Inferior parietal cortex (tissue), 1 donor: ENCODE data around the gene PASD1.
"Not testable (repeated sequence)": the region's sequence is repeated elsewhere in the genome, so short reads cannot be mapped to it uniquely, and the experiment has no call there.

Source experiments
- DNase-seq: peaks from one replicate; pipeline ENCODE4 v3.0.0-alpha.2; 2016; ENCODE audit errors: extremely low spot score

Gene PASD1

DNA sequence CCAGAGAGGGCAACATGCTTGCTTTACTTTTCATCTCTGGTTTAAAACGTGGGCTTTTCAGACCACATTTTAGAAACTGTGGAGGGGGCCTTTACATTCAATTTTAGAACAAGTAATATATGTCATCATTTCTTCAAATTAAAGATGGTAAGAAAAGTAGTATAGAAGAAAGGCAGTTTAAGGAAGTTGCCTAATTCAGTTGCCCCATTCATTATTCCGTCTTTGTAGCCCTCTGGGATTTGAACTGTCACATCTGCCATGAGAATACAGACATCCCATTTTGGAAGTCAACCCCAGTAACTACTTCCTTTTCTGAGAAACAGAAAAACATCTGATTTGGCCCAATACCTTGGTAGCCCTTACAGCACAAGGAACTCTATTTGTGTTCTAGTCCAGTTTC, 61.2 kb downstream of the PASD1 start:
- no peak for DNase-seq

DNA sequence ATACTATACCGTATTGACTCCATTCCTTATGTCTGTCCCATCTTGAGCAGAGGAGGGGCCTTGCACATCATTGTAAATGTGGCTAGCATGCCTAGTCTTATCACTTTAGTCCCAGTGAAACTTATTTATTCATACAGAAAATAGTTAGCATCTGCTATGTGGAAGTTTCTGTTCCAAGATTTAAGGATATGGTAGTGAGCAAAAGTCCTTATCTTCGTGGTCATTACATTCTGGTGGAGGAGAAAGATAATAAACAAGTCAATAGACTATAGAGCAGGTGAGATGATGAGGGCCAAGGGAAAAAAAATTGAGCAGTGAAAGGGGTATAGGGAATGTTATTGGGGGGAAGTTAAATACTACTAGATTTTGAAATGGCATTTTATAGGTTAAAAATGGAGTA, 68.3 kb downstream of the PASD1 start:
- no peak for DNase-seq

DNA sequence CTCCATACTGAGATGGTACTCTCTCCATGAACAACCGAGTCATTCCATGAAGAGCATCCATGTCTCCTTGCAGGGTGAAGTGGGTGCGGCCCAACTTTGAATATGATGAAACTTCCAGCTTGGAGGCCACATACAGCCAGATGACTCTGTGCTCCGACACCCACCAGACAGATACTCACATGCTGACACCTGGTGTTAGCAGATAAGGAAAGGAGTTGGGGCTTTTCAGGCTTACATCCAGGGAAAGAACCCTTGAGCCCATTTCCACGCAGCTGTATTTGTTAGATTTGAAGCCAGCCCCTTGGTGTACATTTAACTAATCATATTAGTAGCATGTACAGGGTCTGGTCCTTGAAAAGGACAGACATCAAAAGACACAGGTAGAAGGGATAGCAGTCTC, 69.7 kb downstream of the PASD1 start:
- DNase-seq: no peak

DNA sequence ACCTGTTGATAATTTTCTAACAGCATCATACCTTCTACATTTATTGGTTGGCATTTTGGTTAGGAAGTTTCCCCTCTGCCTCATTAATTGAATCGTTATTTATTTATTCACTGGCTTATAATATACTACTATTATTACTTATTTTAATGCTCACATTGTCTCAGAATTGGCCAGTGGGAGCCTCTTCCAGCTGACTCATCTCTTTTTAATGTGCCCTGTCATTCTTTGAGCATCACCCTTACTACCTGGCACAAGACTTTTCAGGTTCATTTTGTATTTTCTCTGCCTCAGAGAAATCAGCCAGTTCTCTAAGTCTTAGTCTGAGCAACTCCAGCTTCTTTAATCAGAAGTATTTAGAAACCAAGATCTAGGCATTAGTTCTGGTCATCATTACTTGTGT, 71.5 kb downstream of the PASD1 start:
- no peak for DNase-seq

DNA sequence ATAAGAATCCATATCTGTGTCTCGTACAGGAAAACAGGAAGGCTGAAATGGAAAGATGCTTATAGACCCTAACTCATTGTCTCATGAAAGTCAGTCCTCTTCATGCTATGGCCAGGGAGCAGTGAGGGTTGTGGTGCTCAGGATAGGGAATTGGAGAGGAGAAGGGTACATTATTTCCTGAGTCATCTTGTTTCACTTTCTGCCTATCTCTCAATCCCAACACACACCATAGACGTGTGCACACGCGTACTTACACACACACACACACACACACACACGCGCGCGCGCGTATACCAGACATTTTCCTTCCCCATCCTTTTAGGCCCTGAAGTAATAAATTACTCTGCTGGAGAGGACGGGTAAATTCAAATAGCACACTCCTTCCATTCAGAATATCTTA, 78.1 kb downstream of the PASD1 start:
- no peak for DNase-seq

DNA sequence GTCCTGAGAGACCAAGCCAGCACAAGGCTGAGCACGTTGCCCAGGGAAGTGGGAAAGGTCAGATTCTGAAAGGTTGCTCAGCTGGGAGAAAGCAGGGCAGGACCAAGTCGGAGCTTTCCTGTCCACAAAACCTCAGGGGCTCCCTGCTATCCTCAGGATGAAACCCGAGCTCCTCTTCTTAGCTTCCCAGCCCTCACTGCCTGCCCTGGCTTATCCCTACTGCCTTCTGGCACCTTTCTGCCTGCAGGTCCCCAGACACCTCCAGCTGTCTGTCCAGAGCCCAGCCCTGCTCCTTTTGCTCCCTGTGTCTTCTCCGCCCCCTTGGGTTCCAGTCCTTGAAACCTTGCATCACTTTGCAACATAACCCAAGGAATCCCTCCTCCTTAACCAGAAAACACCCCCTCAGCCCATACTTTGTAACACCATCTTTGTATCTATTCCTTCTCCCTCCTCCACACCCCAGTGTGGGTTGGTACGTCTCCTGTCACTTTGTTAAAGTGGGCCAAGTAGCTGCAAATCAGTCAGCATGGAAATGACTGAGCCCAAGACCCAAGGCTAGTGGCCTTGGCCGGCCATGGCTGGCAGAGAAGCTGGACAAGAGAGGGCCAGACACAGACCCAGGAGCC, 111.8 kb downstream of the PASD1 start:
- DNase-seq: no peak

DNA sequence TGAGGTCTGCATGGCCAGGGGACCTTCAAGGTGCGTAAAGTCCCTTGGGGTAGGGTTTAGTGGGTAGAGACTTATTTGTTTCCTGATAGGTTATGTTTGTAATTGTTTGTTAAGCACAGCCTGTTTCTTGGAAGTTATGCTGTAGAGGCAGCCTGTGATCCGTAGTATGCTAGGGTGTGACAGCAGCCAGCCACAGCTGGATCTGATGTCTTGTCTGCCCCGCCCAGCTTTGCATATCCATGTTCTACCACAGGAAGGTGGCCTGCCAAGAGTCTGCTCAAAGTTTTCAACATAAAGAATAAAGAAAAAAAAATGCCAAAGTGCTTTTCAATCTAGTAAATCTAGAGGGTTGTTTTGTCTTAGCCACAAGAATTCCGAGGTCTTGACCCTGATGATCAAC, 112.7 kb downstream of the PASD1 start:
- no peak for DNase-seq

DNA sequence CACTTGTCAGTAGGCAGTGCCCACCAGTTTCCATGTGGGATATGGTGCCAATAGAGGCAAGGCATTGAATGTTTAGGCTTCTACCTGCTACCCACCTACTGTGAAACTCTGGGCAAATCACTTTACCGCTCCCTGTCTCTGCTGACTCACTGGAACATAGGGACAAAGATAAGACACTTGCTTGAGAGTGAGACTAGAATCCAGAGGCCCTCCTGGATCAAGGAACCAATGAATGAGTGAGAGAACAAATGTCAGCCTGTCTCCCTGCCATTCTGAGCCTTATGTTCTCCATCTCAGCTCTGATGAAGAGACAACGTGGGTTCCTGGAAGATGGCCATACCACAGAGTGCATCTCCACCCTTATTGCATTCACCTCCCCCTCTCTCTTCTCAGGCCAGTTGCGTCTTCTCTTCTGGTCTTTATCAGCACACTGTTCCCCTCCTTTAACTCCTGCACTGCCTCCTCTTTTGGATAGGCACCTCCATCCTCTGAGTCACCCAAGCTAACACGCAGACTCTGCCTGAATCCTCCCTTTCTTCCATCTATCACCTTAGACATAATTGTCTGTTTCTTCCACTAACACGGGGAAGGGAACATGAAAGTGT, 116.4 kb downstream of the PASD1 start:
- DNase-seq: no peak

DNA sequence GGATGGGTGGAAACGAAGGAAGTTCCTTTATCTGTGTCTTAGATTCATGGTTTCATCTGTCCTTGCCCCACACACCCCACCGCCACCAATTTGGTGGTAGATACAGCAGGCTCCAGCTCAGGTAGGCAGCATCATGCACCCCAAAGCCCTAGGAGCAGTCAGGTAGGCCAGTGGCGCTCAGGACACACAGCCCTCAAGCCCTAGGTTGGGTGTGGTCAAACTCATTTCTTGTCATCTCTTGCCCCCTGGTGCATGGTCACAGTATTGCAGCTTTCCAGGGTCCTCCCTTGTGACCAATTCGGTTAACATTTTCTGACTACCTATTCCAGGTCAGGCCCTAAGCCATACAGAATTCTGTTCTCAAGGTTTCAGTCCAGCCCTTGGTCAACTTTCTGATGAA, 117.3 kb downstream of the PASD1 start:
- peak; percentile 52 for DNase-seq

DNA sequence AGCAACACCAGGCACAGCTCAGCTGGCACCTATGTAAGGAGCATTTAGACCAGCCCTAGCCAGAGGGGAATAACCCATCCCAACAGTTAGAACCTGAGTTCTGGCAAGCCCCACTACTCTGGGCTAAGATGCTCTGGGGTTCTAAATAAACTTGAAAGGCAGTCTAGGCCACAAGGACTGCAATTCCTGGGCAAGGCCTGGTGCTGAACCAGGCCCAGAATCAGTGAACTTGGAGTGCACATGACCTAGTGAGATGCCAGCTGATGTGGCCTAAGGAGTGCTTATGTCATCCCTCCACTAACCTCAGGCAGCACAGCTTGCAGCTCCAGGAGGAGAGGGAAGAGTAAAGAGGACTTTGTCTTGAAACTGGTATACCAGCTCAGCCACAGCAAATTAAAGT, 124.2 kb downstream of the PASD1 start:
- DNase-seq: no peak

DNA sequence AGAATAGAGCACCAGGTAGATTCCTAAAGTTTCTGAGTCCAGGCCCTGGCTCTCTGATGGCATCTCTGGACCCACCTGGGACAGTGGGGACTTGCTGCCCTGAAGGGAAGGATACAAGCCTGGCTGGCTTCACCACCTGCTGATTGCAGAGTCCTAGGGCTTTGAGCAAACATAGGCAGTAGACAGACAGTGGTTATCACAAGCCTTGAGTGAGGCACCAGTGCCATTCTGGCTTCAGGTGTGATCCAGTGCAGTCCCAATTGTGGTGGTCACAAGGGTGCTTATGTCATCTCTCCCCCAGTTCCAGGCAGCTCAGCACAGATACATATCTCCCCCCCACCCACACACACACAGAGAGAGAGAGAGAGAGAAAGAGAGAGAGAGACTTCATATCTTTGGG, 125.2 kb downstream of the PASD1 start:
- DNase-seq: no peak

DNA sequence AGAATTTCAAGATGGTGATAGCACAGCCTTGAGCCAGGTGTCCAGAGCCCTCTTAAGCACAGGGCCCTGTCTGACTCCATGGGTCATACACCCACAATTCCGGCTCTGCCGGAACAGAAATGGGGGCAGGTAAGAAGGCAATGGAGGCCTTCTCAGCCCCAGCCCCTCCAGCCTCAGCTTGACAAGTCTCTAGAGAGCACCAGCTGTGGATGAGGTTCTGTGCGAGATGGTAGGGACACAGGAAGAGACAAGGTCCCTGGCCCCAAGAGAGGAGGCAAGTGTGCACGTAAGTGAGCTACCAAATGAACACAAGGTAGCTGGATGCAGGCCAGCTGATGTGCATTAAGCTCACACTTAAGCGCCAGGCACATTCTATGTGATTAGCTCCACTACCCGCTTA, 129.3 kb downstream of the PASD1 start:
- no peak for DNase-seq

DNA sequence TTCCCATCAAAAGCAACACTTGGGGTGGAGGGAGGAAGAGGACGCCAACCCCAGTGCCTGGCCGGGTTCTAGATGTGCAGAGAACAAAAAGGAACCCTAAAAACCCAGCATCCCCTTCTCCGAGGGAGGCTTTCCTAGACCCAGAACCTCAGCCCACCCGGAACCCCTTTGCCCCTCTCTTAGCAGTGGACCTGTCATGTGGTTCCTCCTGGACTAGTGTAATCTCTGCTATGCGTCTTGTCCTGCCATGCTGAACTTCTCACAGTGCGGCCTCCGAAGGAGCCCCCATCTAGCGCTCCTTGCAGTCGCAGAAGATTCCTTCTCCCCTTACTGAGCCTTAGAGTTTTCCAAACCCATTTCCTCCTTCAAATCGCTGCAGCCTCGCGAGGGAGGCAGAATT, 130.6 kb downstream of the PASD1 start:
- no peak for DNase-seq

DNA sequence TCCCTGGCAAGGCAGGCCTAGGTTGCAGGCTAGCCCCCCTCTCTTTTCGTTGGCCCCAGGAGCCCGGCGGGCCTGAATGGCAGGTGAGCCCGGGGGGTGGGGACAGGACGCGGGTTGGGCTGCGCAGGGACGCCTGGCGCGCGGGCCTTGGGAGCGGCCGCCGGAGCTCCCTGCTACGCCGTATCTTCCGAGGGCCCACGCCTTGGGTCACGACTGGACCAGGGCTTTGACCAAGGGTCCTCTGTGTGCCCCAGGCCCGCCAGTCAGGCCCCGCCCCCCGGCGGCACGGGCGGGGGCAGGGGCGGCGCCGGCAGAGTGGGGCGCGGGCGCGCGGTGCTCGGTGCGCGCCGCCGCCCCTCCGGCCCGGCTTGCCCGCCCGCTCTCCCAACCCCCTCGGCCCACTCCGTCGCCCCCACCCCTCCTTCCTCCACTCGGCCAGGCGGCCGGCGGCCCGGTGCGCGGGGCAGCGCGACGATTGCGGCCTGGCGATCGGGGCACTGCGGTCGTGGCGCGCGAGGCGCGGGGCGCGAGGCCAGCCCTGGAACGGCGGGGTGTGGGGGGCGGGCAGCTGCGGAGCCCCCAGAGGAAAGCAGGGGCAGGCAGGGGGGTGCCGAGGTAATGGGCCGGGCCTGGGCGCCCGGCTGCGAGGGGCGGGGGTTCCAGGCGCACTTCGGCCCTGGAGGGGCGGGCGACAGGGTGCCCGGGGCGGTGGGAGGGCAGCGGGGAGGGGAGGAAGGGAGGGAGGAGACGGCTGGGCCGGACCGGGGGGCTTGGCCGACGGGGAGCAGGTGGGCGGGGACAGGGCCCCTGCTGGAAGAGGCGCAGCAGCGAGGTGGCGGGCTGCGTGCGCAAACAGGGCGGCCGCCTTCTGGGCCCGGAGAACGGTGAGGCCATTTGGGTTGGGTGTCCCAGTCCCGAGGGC, 131.4 kb downstream of the PASD1 start, which contains the start of gene PRRG3:
Gene PRRG3 (plus strand): TSS at position 798 of the 922 bp plus-strand sequence. CDS start 3,357 bp downstream, outside the sequence.
- DNase-seq: no peak

DNA sequence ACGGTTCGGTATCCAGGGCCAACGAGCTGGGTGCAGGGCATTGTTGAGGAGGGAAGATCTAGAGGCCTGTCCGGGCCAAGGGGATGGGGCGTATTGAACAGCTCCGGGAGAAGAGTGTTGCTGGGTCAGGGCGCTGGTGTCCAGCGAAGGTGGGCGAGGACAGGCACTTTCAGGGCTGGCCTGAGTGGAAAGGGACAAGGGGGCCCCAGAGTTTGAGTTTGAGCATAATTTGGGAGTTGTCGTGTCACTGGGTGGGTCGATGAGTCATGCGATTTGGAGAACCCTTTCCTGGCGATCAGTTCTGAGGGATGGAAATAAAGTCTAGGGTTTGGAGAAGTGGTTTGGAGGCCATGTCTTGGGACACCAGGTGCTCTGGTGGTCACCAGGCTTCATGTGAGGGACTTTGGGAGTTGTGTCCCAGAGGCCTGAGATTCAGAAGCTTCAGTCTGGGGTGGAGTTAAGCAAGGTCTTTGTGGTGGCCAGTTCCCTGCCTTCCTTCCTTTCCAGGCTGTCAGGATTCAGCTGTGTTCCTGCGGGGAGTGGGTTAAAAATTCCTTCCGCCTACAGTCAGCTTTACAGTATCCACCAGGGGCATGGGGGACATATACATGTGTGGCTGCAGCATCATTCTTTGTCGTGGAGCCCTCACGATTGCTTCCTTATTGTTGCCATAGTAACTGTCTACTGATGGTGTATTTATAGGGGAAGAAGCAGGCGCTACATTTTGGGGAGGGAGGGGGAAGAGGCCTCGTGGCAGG, 132.3 kb downstream of the PASD1 start:
- no peak for DNase-seq

DNA sequence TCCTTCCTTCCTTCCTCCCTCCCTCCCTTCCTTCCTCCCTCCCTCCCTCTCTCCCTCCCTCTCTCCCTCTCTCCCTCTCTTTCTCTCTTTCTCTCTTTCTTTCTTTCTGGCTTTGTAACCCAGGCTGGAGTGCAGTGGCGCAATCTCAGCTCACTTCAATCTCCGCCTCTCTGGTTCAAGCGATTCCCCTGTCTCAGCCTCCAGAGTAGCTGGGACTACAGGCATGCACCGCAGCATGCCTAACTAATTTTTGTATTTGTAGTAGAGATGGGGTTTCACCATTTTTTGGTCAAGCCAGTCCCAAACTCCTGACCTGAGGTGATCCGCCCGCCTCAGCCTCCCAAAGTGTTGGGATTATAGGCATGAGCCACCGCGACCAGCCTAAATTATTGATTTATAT, 133.6 kb downstream of the PASD1 start:
- not testable (repeated sequence) for DNase-seq

DNA sequence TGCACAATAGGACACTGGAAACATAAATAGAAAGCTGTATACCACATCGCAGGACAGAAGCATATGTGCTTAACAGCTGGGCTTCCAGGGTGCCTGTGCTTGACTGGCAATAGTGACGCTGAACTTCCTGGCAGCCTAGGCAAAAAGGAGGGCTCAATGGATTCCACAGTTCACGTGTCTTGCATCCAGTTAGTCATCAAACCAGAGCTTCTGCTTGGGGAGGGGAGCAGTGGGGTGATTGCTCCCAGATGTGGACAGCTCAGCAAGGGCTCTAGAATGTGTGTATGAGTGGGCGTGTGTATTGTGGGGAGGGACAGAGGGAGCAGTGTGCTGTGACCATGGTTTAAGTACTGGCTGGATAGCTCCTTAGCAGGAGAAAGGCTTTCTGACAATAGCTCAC, 134.0 kb downstream of the PASD1 start:
- no peak for DNase-seq

DNA sequence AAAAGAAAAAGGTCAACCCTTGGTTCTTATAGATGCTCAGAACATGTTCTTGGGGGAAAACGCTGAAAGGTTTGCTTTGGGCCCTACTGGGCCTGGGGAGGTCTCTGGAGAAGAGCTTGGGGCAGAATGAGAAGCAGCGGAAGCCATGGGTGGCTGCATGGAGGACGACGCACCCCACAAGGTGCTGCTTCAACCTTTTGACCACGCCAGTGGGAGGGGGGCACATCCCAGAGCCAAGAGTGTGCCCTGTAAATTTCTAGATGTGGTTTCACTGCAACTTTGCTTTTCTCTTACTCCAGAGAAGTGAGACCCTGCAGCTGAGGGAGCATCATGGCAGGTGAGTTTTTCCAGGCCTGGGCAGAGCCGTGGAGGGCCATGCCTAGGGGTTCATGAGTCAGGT, 135.0 kb downstream of the PASD1 start:
- DNase-seq: no peak

DNA sequence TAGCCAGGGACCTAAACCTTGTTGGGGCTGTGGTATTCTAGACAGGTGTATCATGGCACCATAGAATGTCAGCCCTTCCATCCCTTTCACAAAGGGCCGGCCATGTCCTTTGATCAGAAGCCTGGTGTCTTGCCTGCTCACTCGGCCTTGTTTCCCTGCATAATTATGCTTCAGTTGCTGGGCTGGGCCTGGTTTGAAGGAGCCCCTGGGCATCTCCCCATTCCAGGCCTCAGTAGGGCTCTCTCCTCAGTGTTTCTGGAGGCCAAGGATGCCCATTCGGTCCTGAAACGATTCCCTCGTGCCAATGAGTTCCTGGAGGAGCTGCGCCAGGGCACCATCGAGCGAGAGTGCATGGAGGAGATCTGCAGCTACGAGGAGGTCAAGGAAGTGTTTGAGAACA, 136.3 kb downstream of the PASD1 start:
- no peak for DNase-seq

DNA sequence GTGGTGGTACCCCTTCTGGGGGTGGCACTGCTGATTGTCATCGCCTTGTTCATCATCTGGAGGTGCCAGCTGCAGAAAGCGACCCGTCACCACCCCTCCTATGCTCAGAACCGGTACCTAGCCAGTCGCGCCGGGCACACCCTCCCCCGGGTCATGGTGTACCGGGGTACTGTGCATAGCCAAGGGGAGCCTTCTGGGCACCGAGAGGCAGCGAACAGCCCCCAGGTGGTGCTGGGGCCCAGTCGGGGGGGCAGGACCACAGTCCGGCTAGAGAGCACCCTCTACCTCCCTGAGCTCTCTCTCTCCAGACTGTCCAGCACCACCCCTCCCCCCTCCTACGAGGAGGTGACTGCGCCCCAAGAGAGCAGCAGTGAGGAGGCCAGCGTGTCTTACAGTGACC, 137.1 kb downstream of the PASD1 start:
- no peak for DNase-seq

DNA sequence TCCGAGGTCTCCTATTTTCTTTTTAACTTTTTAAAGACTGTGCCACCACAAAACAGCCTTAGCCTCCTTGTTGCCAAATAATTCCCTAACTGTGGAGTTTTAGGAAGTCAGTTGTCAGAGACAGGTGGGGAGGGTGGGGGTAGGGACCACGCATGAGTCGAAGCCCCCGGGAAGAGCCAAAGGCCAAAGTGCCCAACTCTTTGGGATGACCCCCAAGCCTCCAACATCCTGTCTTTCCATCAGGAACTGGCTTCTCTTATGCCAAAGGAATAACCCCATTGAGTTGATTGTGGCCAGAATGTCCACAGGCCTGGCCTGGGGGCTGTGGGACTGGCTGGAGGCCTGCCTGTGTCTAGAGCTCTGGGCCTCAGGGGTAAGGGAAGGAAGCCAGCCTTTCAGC, 137.6 kb downstream of the PASD1 start:
- no peak for DNase-seq

DNA sequence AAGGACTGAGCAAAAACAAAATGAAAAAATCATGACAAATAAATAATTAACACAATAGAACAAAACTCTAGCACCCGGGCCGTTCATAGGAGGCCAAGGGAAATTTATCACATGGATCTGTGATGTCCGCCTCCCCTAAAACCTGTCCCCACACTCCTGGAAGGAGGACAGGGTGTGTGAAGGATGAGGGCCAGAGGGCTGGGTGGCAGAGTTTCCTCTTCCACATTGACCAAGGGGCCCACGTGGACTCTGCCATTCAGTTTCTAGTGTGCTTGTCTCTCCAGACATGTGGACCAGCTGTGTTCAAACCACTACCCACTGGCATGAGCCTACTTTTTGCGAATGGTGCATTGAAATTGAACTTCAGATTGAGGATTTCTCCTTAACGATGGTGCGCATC, 138.1 kb downstream of the PASD1 start:
- DNase-seq: no peak
